Lower lobe of right lung (tissue), 2 donors: ENCODE measurements around the gene PDE8A. TPM values are rescaled to one million over a fixed set of nuclear protein-coding genes. Genes with fewer than 3 reads are reported as not detected.

Experiments
- ATAC-seq, 2 donors: fragments of 200-7000 bp; cut with Tn5 transposase; one replicate each; pipeline ENCODE4 v1.9.1; 2020 to 2022; ENCODE audit warnings: mild to moderate bottlenecking in 2 of 2, moderate library complexity in 2 of 2
- DNase-seq: peaks from one replicate; pipeline ENCODE4 v3.0.0-alpha.2; 2020
- H3K27ac ChIP-seq: fragments of 200-600 bp; one replicate; pipeline ENCODE4 v1.8.0; 2022
- H3K27me3 ChIP-seq: fragments of 200-600 bp; one replicate; pipeline ENCODE4 v1.8.0; 2022; ENCODE audit warnings: low read depth
- H3K36me3 ChIP-seq: fragments of 200-600 bp; one replicate; pipeline ENCODE4 v1.8.0; 2022; ENCODE audit warnings: mild to moderate bottlenecking
- H3K4me1 ChIP-seq: fragments of 200-600 bp; one replicate; pipeline ENCODE4 v1.8.0; 2022
- H3K4me3 ChIP-seq: fragments of 200-600 bp; one replicate; pipeline ENCODE4 v1.8.0; 2022; ENCODE audit warnings: mild to moderate bottlenecking
- H3K9me3 ChIP-seq: fragments of 200-600 bp; one replicate; pipeline ENCODE4 v1.8.0; 2022
- intact Hi-C: fragments of 100-400 bp; cut with DNase I; formaldehyde crosslinking; loops from one replicate; pipeline ENCODE4 v1.11.0; 2022
- total RNA-seq: library from RNA; stranded (reverse); fragmentation: NEBNext Ultra II Directional; extraction: Animal tissue kit (Norgen Biotek cat#: 25700); gene quantifications from one replicate; pipeline ENCODE4 v1.2.1, GENCODE V29; 2021
- TF ChIP-seq, protein P1 (sequence below): fragments of 200-600 bp; IDR thresholded peaks from one replicate; pipeline ENCODE4 v1.8.0; 2022; ENCODE audit warnings: antibody characterized with exemption, mild to moderate bottlenecking
- donor health status: DM: no; HTN: yes; CAD: no; lungs with severe emphysema.

PDE8A gene
- total RNA-seq, 1 donor from 2014 or later: 49.2 TPM

DNA sequence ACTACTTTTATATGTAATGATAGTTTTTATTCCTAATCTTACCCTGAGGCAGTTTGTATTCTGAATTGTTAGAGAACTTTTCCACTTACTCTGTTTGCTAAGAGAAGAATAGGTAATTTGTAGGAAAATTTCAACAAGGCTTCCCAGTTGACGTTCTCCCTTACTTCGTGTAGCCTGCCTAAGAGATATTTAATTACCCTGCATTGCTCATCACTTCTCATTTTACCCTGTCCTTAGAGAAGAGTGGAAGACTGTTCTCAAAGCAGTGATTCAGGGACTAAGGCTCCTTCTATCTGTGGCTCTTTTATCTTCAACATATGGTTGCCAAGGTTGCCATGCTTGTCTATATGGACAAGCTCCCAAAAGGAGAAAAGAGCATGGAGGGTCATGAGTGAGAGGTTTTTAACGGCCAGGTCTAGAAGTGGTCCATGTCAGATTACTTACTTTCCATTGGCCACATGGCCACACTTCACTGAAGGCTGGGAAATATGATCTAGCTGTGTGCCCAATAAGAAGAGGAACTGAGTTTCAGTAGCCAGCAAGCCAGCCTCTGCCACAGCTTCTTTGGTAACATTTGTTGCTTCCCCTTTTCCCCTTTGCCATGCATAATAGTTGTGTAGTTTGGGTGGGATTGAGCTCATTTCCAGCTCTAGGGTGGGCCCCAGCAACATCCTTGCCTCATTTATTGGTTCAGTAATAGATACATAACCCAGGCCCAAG lies 22.1 kb downstream of the PDE8A start:
- Histone ChIP-seq H3K9me3 (no peaks in the 10 kb centered on the region), H3K36me3 (no peaks in the 10 kb centered on the region), H3K4me1 (peaks cover 76% of the 10 kb centered on the region), H3K4me3 (no peak overlapping the region), H3K27me3 (no peaks in the 10 kb centered on the region), H3K27ac (no peak overlapping the region)
- TF ChIP-seq, protein P1, sequence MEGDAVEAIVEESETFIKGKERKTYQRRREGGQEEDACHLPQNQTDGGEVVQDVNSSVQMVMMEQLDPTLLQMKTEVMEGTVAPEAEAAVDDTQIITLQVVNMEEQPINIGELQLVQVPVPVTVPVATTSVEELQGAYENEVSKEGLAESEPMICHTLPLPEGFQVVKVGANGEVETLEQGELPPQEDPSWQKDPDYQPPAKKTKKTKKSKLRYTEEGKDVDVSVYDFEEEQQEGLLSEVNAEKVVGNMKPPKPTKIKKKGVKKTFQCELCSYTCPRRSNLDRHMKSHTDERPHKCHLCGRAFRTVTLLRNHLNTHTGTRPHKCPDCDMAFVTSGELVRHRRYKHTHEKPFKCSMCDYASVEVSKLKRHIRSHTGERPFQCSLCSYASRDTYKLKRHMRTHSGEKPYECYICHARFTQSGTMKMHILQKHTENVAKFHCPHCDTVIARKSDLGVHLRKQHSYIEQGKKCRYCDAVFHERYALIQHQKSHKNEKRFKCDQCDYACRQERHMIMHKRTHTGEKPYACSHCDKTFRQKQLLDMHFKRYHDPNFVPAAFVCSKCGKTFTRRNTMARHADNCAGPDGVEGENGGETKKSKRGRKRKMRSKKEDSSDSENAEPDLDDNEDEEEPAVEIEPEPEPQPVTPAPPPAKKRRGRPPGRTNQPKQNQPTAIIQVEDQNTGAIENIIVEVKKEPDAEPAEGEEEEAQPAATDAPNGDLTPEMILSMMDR: no peak
- intact Hi-C loops: no loop called here
- ATAC-seq: peak; percentile 48 to 58
- DNase-seq: peak; percentile 51

DNA sequence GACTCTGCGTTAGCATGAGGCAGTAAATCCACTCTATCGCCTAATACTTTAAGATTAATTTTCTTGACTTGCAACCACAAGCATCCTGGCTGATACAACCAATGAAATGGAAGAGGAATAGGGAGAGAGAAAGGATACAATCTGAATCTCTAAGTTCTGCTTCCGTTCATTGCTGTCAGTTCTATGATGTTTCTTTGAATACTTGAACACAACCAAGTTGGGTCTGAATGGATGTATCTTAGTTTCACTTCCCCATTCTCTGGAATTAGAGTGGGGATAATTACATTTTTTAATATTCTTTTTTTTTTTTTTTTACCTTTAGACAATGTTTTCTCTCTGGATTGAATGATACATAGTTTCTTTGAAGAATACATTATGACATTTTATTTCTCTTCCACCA lies 22.9 kb downstream of the PDE8A start:
- H3K9me3 ChIP-seq: no peaks in the 10 kb centered on the region
- H3K36me3 ChIP-seq: no peaks in the 10 kb centered on the region
- DNase-seq: no peak
- TF ChIP-seq, protein P1: no peak
- H3K4me1 ChIP-seq: peaks cover 78% of the 10 kb centered on the region
- intact Hi-C loops: no loop called here
- no peaks in the 10 kb centered on the region for H3K27me3 ChIP-seq
- ATAC-seq: peak in 1 of 2 donors; percentile 37
- no peak overlapping the region for H3K4me3 ChIP-seq
- H3K27ac ChIP-seq: no peak overlapping the region

DNA sequence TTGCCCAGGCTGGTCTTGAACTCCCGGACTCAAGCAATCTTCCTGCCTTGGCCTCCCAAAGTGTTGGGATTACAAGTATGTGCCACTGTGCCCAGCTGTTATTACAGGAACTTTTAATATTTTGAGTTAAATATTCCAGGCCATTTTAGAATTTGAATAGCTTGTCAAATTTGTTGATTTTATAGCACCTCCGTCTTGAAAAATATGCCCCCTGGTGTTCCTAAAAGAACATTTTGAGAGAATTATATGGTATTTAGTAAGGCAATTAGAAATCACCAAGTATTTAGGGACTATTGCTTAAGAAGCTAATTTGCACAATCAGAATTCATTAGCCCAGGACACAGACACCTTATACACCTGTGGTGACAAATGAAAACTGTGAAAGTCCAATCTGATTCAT lies 23.7 kb downstream of the PDE8A start:
- no peaks in the 10 kb centered on the region for H3K27me3 ChIP-seq
- H3K27ac ChIP-seq: no peak overlapping the region
- DNase-seq (no peak), ATAC-seq (no peak)
- no peak overlapping the region for H3K4me3 ChIP-seq
- H3K4me1 ChIP-seq: peaks cover 78% of the 10 kb centered on the region
- intact Hi-C loops: no loop called here
- TF ChIP-seq, protein P1: no peak
- H3K9me3 ChIP-seq: no peaks in the 10 kb centered on the region
- no peaks in the 10 kb centered on the region for H3K36me3 ChIP-seq

DNA sequence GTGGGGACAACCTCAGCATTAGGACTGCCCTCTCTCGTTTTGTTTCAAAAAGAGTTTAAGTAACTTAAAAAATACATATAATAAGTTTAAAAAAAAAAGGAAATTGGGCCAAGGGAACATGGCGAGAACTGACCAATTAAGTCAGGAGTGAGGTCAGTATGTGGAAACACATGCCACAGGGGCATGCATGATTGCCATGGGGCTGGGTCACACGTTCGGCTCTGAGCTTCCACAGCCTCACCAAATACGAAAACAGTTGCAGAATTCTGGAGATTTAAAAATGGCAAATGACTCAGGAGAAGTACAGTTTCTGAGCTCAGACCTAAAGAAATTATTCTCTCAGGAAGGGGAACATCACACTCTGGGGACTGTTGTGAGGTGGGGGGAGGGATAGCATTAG lies 24.1 kb downstream of the PDE8A start:
- H3K27ac ChIP-seq: no peak overlapping the region
- TF ChIP-seq, protein P1: no peak
- no peaks in the 10 kb centered on the region for H3K36me3 ChIP-seq
- H3K9me3 ChIP-seq: no peaks in the 10 kb centered on the region
- intact Hi-C loops: no loop called here
- peaks cover 78% of the 10 kb centered on the region for H3K4me1 ChIP-seq
- DNase-seq (peak; percentile 62), ATAC-seq (peak in 1 of 2 donors; percentile 39)
- H3K27me3 ChIP-seq: no peaks in the 10 kb centered on the region
- no peak overlapping the region for H3K4me3 ChIP-seq

DNA sequence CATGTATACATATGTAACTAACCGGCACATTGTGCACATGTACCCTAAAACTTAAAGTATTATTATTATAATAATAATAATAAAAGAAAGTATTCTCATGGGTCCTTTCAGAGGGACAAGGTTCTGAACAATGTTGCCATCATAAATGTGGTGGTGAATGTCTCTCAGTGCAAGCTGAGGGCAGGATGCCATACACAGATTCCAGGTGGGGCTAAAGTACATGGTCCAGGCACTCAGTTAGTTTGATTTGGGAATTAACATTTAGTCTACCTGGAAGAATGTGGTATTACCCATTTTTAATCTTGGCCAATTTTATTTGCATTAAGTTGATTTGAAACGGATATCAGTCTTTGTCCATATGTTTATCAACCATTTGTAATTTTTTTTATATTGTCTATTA lies 24.5 kb downstream of the PDE8A start:
- intact Hi-C loops: no loop called here
- ATAC-seq (no peak), DNase-seq (no peak)
- H3K36me3 ChIP-seq: no peaks in the 10 kb centered on the region
- no peak overlapping the region for H3K4me3 ChIP-seq
- no peak overlapping the region for H3K27ac ChIP-seq
- H3K27me3 ChIP-seq: no peaks in the 10 kb centered on the region
- TF ChIP-seq, protein P1: no peak
- peaks cover 78% of the 10 kb centered on the region for H3K4me1 ChIP-seq
- no peaks in the 10 kb centered on the region for H3K9me3 ChIP-seq
